Nephron (organoid): ENCODE data around the gene SHH.

Experiments used
- H3K27ac Mint-ChIP-seq, 3 experiments: 2 replicates each; pipeline ENCODE4 v1.8.0; 2020; ENCODE audit warnings: mixed read lengths in 3 of 3, mild to moderate bottlenecking in 2 of 3, moderate library complexity in 1 of 3
- H3K27me3 Mint-ChIP-seq: 2 replicates; pipeline ENCODE4 v1.8.0; 2021; ENCODE audit warnings: low read depth, mild to moderate bottlenecking, moderate library complexity, mixed read lengths
- H3K36me3 Mint-ChIP-seq: 2 replicates; pipeline ENCODE4 v1.8.0; 2020; ENCODE audit warnings: low read depth, mixed read lengths
- H3K4me1 Mint-ChIP-seq: 2 replicates; pipeline ENCODE4 v1.8.0; 2020; ENCODE audit warnings: mixed read lengths
- H3K4me3 Mint-ChIP-seq, 3 experiments: 2 replicates each; pipeline ENCODE4 v1.8.0; 2020; ENCODE audit warnings: mild to moderate bottlenecking in 3 of 3, mixed read lengths in 3 of 3, moderate library complexity in 2 of 3
- H3K9me3 Mint-ChIP-seq: 2 replicates; pipeline ENCODE4 v1.8.0; 2020; ENCODE audit warnings: mixed read lengths
- CTCF ChIP-seq, 3 experiments: fragments of 200-600 bp; sonication (generic); IDR thresholded peaks; one replicate each; pipeline ENCODE4 v1.5.0; 2021; ENCODE audit warnings: antibody characterized with exemption in 3 of 3; ENCODE audit not compliant: unreplicated experiment in 3 of 3

The SHH gene

GRCh38 chr7:155813125-155813524, 862 bp upstream of the SHH start:
- Mint-ChIP-seq H3K27me3 (peaks cover 87% of the 10 kb centered on the region), H3K36me3 (no peaks in the 10 kb centered on the region), H3K9me3 (no peaks in the 10 kb centered on the region), H3K27ac (no peak overlapping the region), H3K4me1 (peaks cover 21% of the 10 kb centered on the region), H3K4me3 (peak overlapping the region in 1 of 3 experiments; percentile 21)
- TF ChIP-seq CTCF (IDR thresholded peaks at IDR 0.05; ENCODE audit: unreplicated experiment in 3 of 3), result no peak

- Mint-ChIP-seq H3K9me3 (no peaks in the 10 kb centered on the region), H3K36me3 (no peaks in the 10 kb centered on the region), H3K27ac (no peak overlapping the region), H3K27me3 (peaks cover 94% of the 10 kb centered on the region), H3K4me1 (peaks cover 30% of the 10 kb centered on the region), H3K4me3 (peak overlapping the region; percentile 82 to 88 (median 87))
- TF ChIP-seq CTCF (IDR thresholded peaks at IDR 0.05; ENCODE audit: unreplicated experiment in 3 of 3), result no peak
These were observed 736 bp downstream of the SHH start for GRCh38 chr7:155811560-155811894.

- Mint-ChIP-seq H3K9me3 (no peaks in the 10 kb centered on the region), H3K4me3 (peak overlapping the region; percentile 74 to 88 (median 87)), H3K27ac (no peak overlapping the region), H3K36me3 (no peaks in the 10 kb centered on the region), H3K4me1 (peaks cover 30% of the 10 kb centered on the region), H3K27me3 (peaks cover 95% of the 10 kb centered on the region)
- no peak for TF ChIP-seq CTCF (IDR thresholded peaks at IDR 0.05; ENCODE audit: unreplicated experiment in 3 of 3)
These were observed 1.3 kb downstream of the SHH start for GRCh38 chr7:155810770-155811559.

GRCh38 chr7:155809947-155810769, 2.1 kb downstream of the SHH start:
- peaks cover 34% of the 10 kb centered on the region for H3K4me1 Mint-ChIP-seq
- no peak overlapping the region for H3K27ac Mint-ChIP-seq
- TF ChIP-seq CTCF (IDR thresholded peaks at IDR 0.05; ENCODE audit: unreplicated experiment in 3 of 3), result no peak
- H3K27me3 Mint-ChIP-seq, result peaks cover 97% of the 10 kb centered on the region
- H3K36me3 Mint-ChIP-seq, result no peaks in the 10 kb centered on the region
- no peaks in the 10 kb centered on the region for H3K9me3 Mint-ChIP-seq
- peak overlapping the region; percentile 74 to 88 (median 87) for H3K4me3 Mint-ChIP-seq

GRCh38 chr7:155809332-155809946, 2.8 kb downstream of the SHH start:
- no peak for TF ChIP-seq CTCF (IDR thresholded peaks at IDR 0.05; ENCODE audit: unreplicated experiment in 3 of 3)
- no peaks in the 10 kb centered on the region for H3K9me3 Mint-ChIP-seq
- H3K27me3 Mint-ChIP-seq, result peaks cover 97% of the 10 kb centered on the region
- H3K4me3 Mint-ChIP-seq, result peak overlapping the region; percentile 80 to 85 (median 80)
- H3K27ac Mint-ChIP-seq, result peak overlapping the region; percentile 71 to 93 (median 92)
- H3K4me1 Mint-ChIP-seq, result peaks cover 35% of the 10 kb centered on the region
- H3K36me3 Mint-ChIP-seq, result no peaks in the 10 kb centered on the region
